HepG2 (cell line): ENCODE measurements around the gene KATNB1. TPM values are rescaled to one million over a fixed set of nuclear protein-coding genes. Genes with fewer than 3 reads are reported as not detected.

ENCODE experiments used
- ARID3A ChIP-seq: IDR thresholded peaks from 2 replicates; pipeline ENCODE4 v1.6.1; 2012; ENCODE audit warnings: low read depth, low read length, improper control_type of control experiment
- CREM ChIP-seq, 2 experiments: sonication (generic) in 1 of 2; formaldehyde crosslinking in 1 of 2; IDR thresholded peaks; 2 replicates each; pipeline versions ENCODE4 v1.4.0 to v1.6.1; 2016 to 2020; ENCODE audit warnings: antibody characterized with exemption in 1 of 2, mild to moderate bottlenecking in 1 of 2, missing genetic modification reagents in 1 of 2
- DNMT1 ChIP-seq: sonication (generic); formaldehyde crosslinking; IDR thresholded peaks from 2 replicates; pipeline ENCODE4 v1.5.1; 2020; ENCODE audit warnings: mild to moderate bottlenecking, missing genetic modification reagents
- FOXC1 ChIP-seq: sonication (generic); formaldehyde crosslinking; IDR thresholded peaks from 2 replicates; pipeline ENCODE4 v1.8.0; 2022; ENCODE audit warnings: mild to moderate bottlenecking, missing genetic modification reagents, borderline replicate concordance
- FOXM1 ChIP-seq: sonication (generic); formaldehyde crosslinking; IDR thresholded peaks from 2 replicates; pipeline ENCODE4 v1.5.0; 2020; ENCODE audit warnings: missing genetic modification reagents
- GATA4 ChIP-seq: sonication (generic); IDR thresholded peaks from 2 replicates; pipeline ENCODE4 v1.6.1; 2016; ENCODE audit warnings: antibody characterized with exemption, low read depth, borderline replicate concordance
- GPN1 ChIP-seq: sonication (generic); formaldehyde crosslinking; IDR thresholded peaks from 2 replicates; pipeline ENCODE4 v1.5.1; 2020; ENCODE audit warnings: missing genetic modification reagents, borderline replicate concordance
- HDAC2 ChIP-seq: sonication (generic); formaldehyde crosslinking; IDR thresholded peaks from 2 replicates; pipeline ENCODE4 v1.4.0; 2020; ENCODE audit warnings: missing genetic modification reagents
- IRF2 ChIP-seq: IDR thresholded peaks from 2 replicates; pipeline ENCODE4 v1.6.1; 2018; ENCODE audit warnings: missing genetic modification reagents, missing compliant biosample characterization
- MYC ChIP-seq: sonication (generic); formaldehyde crosslinking; IDR thresholded peaks from 2 replicates; pipeline ENCODE4 v1.9.0; 2021; ENCODE audit warnings: missing genetic modification reagents, borderline replicate concordance
- NCOR1 ChIP-seq: fragments of 200-600 bp; sonication (generic); IDR thresholded peaks from 2 replicates; pipeline ENCODE4 v1.7.0; 2017; ENCODE audit warnings: antibody characterized with exemption, low read length, borderline replicate concordance
- SALL1 ChIP-seq: sonication (generic); formaldehyde crosslinking; IDR thresholded peaks from 2 replicates; pipeline ENCODE4 v1.8.0; 2022; ENCODE audit warnings: mild to moderate bottlenecking, missing genetic modification reagents
- SAP130 ChIP-seq: IDR thresholded peaks from 2 replicates; pipeline ENCODE4 v1.6.1; 2016; ENCODE audit warnings: low read depth
- SNAI1 ChIP-seq: sonication (generic); formaldehyde crosslinking; IDR thresholded peaks from 2 replicates; pipeline ENCODE4 v1.5.0; 2020; ENCODE audit warnings: mild to moderate bottlenecking, missing genetic modification reagents, borderline replicate concordance
- SOX5 ChIP-seq: IDR thresholded peaks from 2 replicates; pipeline ENCODE4 v1.6.1; 2016; ENCODE audit warnings: borderline replicate concordance
- TGIF2 ChIP-seq: IDR thresholded peaks from 2 replicates; pipeline ENCODE4 v1.6.1; 2016; ENCODE audit warnings: control low read depth, missing compliant biosample characterization
- ZNF510 ChIP-seq: sonication (generic); formaldehyde crosslinking; IDR thresholded peaks from 2 replicates; pipeline ENCODE4 v1.4.0; 2020; ENCODE audit warnings: low read depth, mild to moderate bottlenecking, missing genetic modification reagents
- ZNF550 ChIP-seq: sonication (generic); formaldehyde crosslinking; IDR thresholded peaks from 2 replicates; pipeline ENCODE4 v1.4.0; 2020; ENCODE audit warnings: mild to moderate bottlenecking, missing genetic modification reagents, borderline replicate concordance
- ZNF577 ChIP-seq: sonication (generic); formaldehyde crosslinking; IDR thresholded peaks from 2 replicates; pipeline ENCODE4 v1.4.0; 2020; ENCODE audit warnings: mild to moderate bottlenecking, low read depth, missing genetic modification reagents, borderline replicate concordance
- ZNF710 ChIP-seq: sonication (generic); formaldehyde crosslinking; IDR thresholded peaks from 2 replicates; pipeline ENCODE4 v1.5.0; 2020; ENCODE audit warnings: mild to moderate bottlenecking, missing genetic modification reagents, borderline replicate concordance
- ZNF790 ChIP-seq: sonication (generic); formaldehyde crosslinking; IDR thresholded peaks from 2 replicates; pipeline ENCODE4 v1.8.0; 2022; ENCODE audit warnings: missing genetic modification reagents, mild to moderate bottlenecking, borderline replicate concordance
- ZSCAN31 ChIP-seq: sonication (generic); formaldehyde crosslinking; IDR thresholded peaks from 2 replicates; pipeline ENCODE4 v1.5.0; 2020; ENCODE audit warnings: low read depth, mild to moderate bottlenecking, missing genetic modification reagents
- polyA plus RNA-seq, 8 experiments: library from polyadenylated mRNA; depleted of rRNA in 3 of 8; stranded (reverse) in 7 of 8; unstranded in 1 of 8; fragments of >200 nt; fragmentation: Illumina TruSeq in 4 of 8; extraction: Trizol in 4 of 8; gene quantifications; 2 replicates each; pipeline versions ENCODE4 v1.2.1 to v1.2.3, GENCODE V29; 2011 to 2016; ENCODE audit warnings: low read depth in 4 of 8, missing spikeins in 1 of 8, mixed read lengths in 1 of 8; ENCODE audit not compliant: insufficient read depth in 1 of 8
- total RNA-seq, 5 experiments: library from RNA; depleted of rRNA; stranded (reverse); fragments of >200 nt; fragmentation: Illumina TruSeq; extraction: Trizol; gene quantifications; 2 replicates each; pipeline ENCODE4 v1.2.3, GENCODE V29; 2016; ENCODE audit warnings: low read depth in 1 of 5
- TF ChIP-seq, protein P1 (sequence below): IDR thresholded peaks from 2 replicates; pipeline ENCODE4 v1.6.1; 2012; ENCODE audit warnings: low read length, improper control_type of control experiment

The KATNB1 gene
- total and polyA plus RNA-seq, 2 of the 13 experiments (the other 11 are each of a cell fraction or from before 2014, with no cell fraction given): 31.5 to 43.5 TPM

GRCh38 chr16:57704011-57704904 is 31.3 kb upstream of the KATNB1 start (continued):
- TF ChIP-seq ZNF710 (CRISPR knock-in tag) (0 out of 2 replicates have a peak, but pooled peaks have one; percentile 17), MYC (CRISPR knock-in tag) (no peak), TGIF2 (CRISPR knock-in tag) (no peak), CREM (IDR thresholded peaks at IDR 0.05) (peak; percentile 66), CREM (CRISPR knock-in tag; IDR thresholded peaks at IDR 0.05) (no peak), ZSCAN31 (no peak), ZNF550 (CRISPR knock-in tag) (no peak), ZNF510 (CRISPR knock-in tag) (peak; percentile 47; the same call in 1 of the 2 replicates), GATA4 (peak; percentile 44; the same call in 1 of the 2 replicates), FOXC1 (CRISPR knock-in tag) (peak; percentile 55; the same call in 1 of the 2 replicates), GPN1 (CRISPR knock-in tag) (no peak), IRF2 (CRISPR knock-in tag) (0 out of 2 replicates have a peak, but pooled peaks have one; percentile 71), NCOR1 (peak; percentile 83; the same call in 1 of the 2 replicates), SNAI1 (no peak), ARID3A (peak; percentile 80), ZNF790 (CRISPR knock-in tag) (no peak), SALL1 (CRISPR knock-in tag) (peak; percentile 54; the same call in 1 of the 2 replicates), SAP130 (CRISPR knock-in tag) (peak; percentile 70), FOXM1 (CRISPR knock-in tag) (no peak), DNMT1 (CRISPR knock-in tag) (no peak), HDAC2 (CRISPR knock-in tag) (peak; percentile 63), ZNF577 (CRISPR knock-in tag) (no peak), SOX5 (peak; percentile 83; the same call in 1 of the 2 replicates)
- TF ChIP-seq, protein P1, sequence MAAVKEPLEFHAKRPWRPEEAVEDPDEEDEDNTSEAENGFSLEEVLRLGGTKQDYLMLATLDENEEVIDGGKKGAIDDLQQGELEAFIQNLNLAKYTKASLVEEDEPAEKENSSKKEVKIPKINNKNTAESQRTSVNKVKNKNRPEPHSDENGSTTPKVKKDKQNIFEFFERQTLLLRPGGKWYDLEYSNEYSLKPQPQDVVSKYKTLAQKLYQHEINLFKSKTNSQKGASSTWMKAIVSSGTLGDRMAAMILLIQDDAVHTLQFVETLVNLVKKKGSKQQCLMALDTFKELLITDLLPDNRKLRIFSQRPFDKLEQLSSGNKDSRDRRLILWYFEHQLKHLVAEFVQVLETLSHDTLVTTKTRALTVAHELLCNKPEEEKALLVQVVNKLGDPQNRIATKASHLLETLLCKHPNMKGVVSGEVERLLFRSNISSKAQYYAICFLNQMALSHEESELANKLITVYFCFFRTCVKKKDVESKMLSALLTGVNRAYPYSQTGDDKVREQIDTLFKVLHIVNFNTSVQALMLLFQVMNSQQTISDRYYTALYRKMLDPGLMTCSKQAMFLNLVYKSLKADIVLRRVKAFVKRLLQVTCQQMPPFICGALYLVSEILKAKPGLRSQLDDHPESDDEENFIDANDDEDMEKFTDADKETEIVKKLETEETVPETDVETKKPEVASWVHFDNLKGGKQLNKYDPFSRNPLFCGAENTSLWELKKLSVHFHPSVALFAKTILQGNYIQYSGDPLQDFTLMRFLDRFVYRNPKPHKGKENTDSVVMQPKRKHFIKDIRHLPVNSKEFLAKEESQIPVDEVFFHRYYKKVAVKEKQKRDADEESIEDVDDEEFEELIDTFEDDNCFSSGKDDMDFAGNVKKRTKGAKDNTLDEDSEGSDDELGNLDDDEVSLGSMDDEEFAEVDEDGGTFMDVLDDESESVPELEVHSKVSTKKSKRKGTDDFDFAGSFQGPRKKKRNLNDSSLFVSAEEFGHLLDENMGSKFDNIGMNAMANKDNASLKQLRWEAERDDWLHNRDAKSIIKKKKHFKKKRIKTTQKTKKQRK: no peak
